ENCODE measurements around the gene ZDHHC8. TPM values are rescaled to one million over a fixed set of nuclear protein-coding genes. Genes with fewer than 3 reads are reported as not detected.

Gene ZDHHC8
- total and polyA plus RNA-seq, 9 donors, result 5.1 to 77.4 (median 58.9) TPM

DNA sequence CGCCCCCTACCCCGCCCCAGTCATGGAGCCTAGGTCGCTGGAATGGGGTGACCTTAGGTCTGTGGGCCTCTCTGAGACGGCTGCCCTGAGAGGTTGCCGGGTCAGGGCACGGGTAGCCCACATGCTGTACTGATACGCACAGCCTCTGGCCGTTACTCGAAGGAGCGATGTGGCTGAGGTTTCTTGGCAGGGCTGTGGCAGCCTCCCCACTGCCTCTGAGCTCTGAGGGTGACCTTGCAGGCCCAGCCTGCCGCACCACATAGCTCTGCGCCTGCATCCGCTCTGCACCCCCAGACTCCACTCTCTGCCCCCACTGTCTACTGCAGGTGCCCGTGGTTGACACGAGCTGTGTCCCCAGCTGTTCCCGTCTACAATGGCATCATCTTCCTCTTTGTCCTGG is 7.3 kb downstream of the ZDHHC8 start:
- intact Hi-C loops (cut with DNase I), result loop anchor here in 1 of 4 donors (10.0 kb wide), 1 partner anchor 56 kb away; no protein-coding TSS in a partner anchor
- 85 to 90% (median 89%) methylated on average over 15 to 16 of the region's 16 CpGs for WGBS, 3 donors

DNA sequence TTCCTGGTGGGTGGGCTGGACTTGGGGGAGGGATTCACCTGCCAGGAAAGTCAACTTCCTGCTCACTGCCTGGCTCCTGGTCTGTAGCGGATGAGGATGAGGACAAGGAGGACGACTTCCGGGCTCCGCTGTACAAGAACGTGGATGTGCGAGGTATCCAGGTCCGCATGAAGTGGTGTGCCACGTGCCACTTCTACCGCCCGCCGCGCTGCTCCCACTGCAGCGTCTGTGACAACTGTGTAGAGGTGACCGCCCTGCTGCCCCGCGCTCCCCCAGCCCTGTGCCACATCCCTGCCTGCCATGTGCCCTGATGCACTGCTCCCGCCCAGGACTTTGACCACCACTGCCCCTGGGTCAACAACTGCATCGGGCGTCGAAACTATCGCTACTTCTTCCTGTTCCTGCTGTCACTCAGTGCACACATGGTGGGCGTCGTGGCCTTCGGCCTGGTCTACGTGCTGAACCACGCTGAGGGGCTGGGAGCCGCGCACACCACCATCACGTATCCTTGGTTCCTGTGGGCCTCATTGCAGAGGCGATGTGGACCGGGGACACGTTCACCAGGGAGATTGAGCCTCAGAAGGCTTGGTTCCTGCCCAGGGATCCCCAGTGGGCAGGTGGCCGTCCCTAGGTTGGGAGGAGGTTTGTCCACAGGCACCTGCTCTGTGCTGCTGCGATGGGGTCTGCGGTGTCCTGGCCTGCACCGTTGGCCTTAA is 7.9 kb downstream of the ZDHHC8 start:
- no peak overlapping the region for H3K4me3 ChIP-seq
- no peaks in the 10 kb centered on the region for H3K27me3 ChIP-seq
- no peak for TF ChIP-seq POLR2A (IDR thresholded peaks at IDR 0.05)
- no peak for TF ChIP-seq EP300 (IDR thresholded peaks at IDR 0.05)
- no peak for TF ChIP-seq CTCF (IDR thresholded peaks at IDR 0.05)
- intact Hi-C loops (cut with DNase I), result loop anchor here in 1 of 4 donors (10.0 kb wide), 1 partner anchor 55 kb away; no protein-coding TSS in a partner anchor
- 92 to 97% (median 95%) methylated on average over 32 to 36 of the region's 36 CpGs for WGBS, 3 donors
- DNase-seq, result no peak
- no peaks in the 10 kb centered on the region for H3K9me3 ChIP-seq
- peaks cover 10% of the 10 kb centered on the region for H3K4me1 ChIP-seq (ENCODE audit: insufficient read depth)
- no peak overlapping the region for H3K27ac ChIP-seq
- no peaks in the 10 kb centered on the region for H3K36me3 ChIP-seq

More for the DNA sequence above, 7.3 kb downstream of the ZDHHC8 start:
- no peak for DNase-seq
- H3K4me3 ChIP-seq, result no peak overlapping the region
- peaks cover 10% of the 10 kb centered on the region for H3K4me1 ChIP-seq (ENCODE audit: insufficient read depth)
- H3K36me3 ChIP-seq, result no peaks in the 10 kb centered on the region
- H3K27me3 ChIP-seq, result no peaks in the 10 kb centered on the region
- no peaks in the 10 kb centered on the region for H3K9me3 ChIP-seq
- H3K27ac ChIP-seq, result no peak overlapping the region
- TF ChIP-seq CTCF (IDR thresholded peaks at IDR 0.05) (no peak), POLR2A (IDR thresholded peaks at IDR 0.05) (no peak), EP300 (IDR thresholded peaks at IDR 0.05) (no peak)

DNA sequence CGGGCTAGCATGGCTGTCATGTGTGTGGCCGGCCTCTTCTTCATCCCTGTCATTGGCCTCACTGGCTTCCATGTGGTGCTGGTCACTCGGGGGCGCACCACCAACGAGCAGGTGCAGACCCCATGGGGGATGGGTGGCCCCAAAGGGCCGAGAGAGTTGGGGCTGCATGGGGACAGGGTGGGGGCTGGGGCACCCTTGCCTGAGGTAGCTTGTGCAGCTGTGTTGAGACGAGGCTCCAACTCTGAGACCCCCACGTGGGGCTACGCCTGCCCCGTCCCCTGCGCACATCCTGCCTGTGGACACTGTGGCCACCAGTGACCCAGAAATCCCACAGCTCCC is 8.5 kb downstream of the ZDHHC8 start:
- TF ChIP-seq CTCF (IDR thresholded peaks at IDR 0.05), result no peak
- TF ChIP-seq EP300 (IDR thresholded peaks at IDR 0.05), result no peak
- no peak for TF ChIP-seq POLR2A (IDR thresholded peaks at IDR 0.05)
- WGBS, 3 donors, result 78 to 91% (median 87%) methylated on average over 7 to 11 of the region's 11 CpGs
- Histone ChIP-seq H3K4me3 (no peak overlapping the region), H3K9me3 (no peaks in the 10 kb centered on the region), H3K27ac (no peak overlapping the region), H3K27me3 (no peaks in the 10 kb centered on the region), H3K4me1 (ENCODE audit: insufficient read depth) (peaks cover 10% of the 10 kb centered on the region), H3K36me3 (no peaks in the 10 kb centered on the region)
- no peak for DNase-seq
- intact Hi-C loops (cut with DNase I), result no loop called here

DNA sequence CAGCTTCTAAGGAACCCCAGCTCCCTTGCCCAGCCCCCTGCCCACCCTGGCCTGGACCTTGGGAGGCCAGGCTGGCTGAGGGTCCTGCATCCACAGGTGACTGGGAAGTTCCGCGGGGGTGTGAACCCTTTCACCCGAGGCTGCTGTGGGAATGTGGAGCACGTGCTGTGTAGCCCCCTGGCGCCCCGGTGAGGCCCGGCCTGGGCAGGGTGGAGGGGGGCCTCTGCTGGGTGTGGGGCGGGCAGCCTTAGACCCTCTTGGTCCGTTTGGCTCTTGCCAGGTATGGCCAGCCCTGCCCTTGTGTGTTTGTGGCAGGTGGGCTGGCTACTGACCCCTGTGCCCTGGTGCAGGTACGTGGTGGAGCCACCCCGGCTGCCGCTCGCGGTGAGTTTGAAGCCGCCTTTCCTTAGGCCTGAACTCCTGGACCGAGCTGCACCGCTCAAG is 8.9 kb downstream of the ZDHHC8 start:
- peaks cover 8% of the 10 kb centered on the region for H3K4me1 ChIP-seq (ENCODE audit: insufficient read depth)
- DNase-seq, result no peak
- H3K27ac ChIP-seq, result no peak overlapping the region
- TF ChIP-seq EP300 (IDR thresholded peaks at IDR 0.05) (no peak), CTCF (IDR thresholded peaks at IDR 0.05) (no peak), POLR2A (IDR thresholded peaks at IDR 0.05) (no peak)
- no peaks in the 10 kb centered on the region for H3K36me3 ChIP-seq
- H3K9me3 ChIP-seq, result no peaks in the 10 kb centered on the region
- no peaks in the 10 kb centered on the region for H3K27me3 ChIP-seq
- intact Hi-C loops (cut with DNase I), result no loop called here
- WGBS, 3 donors, result 79 to 87% (median 83%) methylated on average over 16 to 17 of the region's 17 CpGs
- no peak overlapping the region for H3K4me3 ChIP-seq
